ENCODE results near the gene ARHGAP24.

DNA sequence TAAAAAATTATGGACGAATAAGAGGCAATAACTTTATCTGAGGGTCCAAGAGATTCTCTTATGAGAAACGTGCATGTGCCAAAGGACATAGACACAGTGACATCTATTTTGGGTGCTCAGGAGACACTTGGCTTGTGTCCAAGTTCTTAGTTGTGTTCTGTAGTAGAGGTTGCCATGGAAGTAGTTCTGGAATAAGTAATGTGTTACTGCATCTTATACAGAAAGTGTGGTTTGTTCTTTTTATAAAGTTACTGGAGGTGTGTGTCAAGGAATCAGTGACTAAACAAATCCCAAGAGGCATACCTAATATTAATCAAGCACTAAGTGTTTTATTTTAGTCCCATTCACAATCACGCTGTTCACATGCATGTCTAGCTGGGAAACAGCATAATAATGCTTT, 305.7 kb downstream of the ARHGAP24 start:
- TF ChIP-seq, protein P1, sequence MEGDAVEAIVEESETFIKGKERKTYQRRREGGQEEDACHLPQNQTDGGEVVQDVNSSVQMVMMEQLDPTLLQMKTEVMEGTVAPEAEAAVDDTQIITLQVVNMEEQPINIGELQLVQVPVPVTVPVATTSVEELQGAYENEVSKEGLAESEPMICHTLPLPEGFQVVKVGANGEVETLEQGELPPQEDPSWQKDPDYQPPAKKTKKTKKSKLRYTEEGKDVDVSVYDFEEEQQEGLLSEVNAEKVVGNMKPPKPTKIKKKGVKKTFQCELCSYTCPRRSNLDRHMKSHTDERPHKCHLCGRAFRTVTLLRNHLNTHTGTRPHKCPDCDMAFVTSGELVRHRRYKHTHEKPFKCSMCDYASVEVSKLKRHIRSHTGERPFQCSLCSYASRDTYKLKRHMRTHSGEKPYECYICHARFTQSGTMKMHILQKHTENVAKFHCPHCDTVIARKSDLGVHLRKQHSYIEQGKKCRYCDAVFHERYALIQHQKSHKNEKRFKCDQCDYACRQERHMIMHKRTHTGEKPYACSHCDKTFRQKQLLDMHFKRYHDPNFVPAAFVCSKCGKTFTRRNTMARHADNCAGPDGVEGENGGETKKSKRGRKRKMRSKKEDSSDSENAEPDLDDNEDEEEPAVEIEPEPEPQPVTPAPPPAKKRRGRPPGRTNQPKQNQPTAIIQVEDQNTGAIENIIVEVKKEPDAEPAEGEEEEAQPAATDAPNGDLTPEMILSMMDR (IDR thresholded peaks at IDR 0.05; ENCODE audit: insufficient read depth, low read length, poor library complexity, severe bottlenecking), result no peak
- TF ChIP-seq EZH2phosphoT487 (conservative IDR thresholded peaks at IDR 0.05; ENCODE audit: low read length), result no peak
